Activated CD4-positive, CD25-positive, alpha-beta regulatory T cell treated with anti-CD3 and anti-CD28 coated beads, Interleukin-2, amount 50 U/mL, for 24 hours (primary cell): ENCODE results near the gene FOXC1.

Experiments used
- ATAC-seq, 2 donors: fragments of 150-1000 bp; cut with Tn5 transposase; one replicate each; pipeline ENCODE4 v1.10.0; 2021; ENCODE audit warnings: mild to moderate bottlenecking in 1 of 2, moderate library complexity in 1 of 2

Gene FOXC1

GRCh38 chr6:1645466-1646185 is 35.9 kb downstream of the FOXC1 start:
- no peak for ATAC-seq

GRCh38 chr6:1651362-1651761 is 41.6 kb downstream of the FOXC1 start:
- no peak for ATAC-seq

GRCh38 chr6:1652842-1653241 is 43.1 kb downstream of the FOXC1 start:
- no peak for ATAC-seq

GRCh38 chr6:1654054-1654453 is 44.3 kb downstream of the FOXC1 start:
- no peak for ATAC-seq

GRCh38 chr6:1657116-1657770 is 47.5 kb downstream of the FOXC1 start:
- ATAC-seq: no peak

GRCh38 chr6:1657771-1658165 is 48.1 kb downstream of the FOXC1 start:
- ATAC-seq: no peak

GRCh38 chr6:1658212-1659005 is 48.7 kb downstream of the FOXC1 start:
- no peak for ATAC-seq

GRCh38 chr6:1659816-1660215 is 50.1 kb downstream of the FOXC1 start:
- no peak for ATAC-seq

GRCh38 chr6:1662534-1662933 is 52.8 kb downstream of the FOXC1 start:
- no peak for ATAC-seq
